GM12878 (cell line): ENCODE results near the gene SRRM2. TPM values are rescaled to one million over a fixed set of nuclear protein-coding genes. Genes with fewer than 3 reads are reported as not detected.

Source experiments
- ATAC-seq: fragments of 200-7000 bp; cut with Tn5 transposase; 3 replicates; pipeline ENCODE4 v1.9.1; 2020; ENCODE audit warnings: mild to moderate bottlenecking, moderate library complexity
- BruUV-seq: library from RNA; stranded (reverse); fragments of 400-500 nt; replicated peaks from 2 replicates; lab custom pipeline; 2021; lab: Mats Ljungman, UMichigan
- CTCF ChIA-PET: fragments of 300-600 bp; sonication (Branson Sonifier 250); formaldehyde crosslinking; extraction: SDS; loops from one replicate; lab custom pipeline; 2021; ENCODE audit warnings: inconsistent platforms; lab: Yijun Ruan, JAX
- POLR2A ChIA-PET: fragments of 350-600 bp; formaldehyde crosslinking; extraction: SDS; loops from one replicate; lab custom pipeline; 2021; ENCODE audit warnings: inconsistent platforms; lab: Charles Lee
- RAD21 ChIA-PET: fragments of 300-600 bp; sonication (Branson Sonifier 250); formaldehyde crosslinking; loops from one replicate; lab custom pipeline; 2023; ENCODE audit warnings: antibody characterized with exemption; ENCODE audit not compliant: unreplicated experiment; lab: Charles Lee
- SMC1A ChIA-PET: fragments of 300-600 bp; sonication (Branson Sonifier 250); formaldehyde crosslinking; loops from one replicate; lab custom pipeline; 2023; ENCODE audit not compliant: unreplicated experiment, uncharacterized antibody; lab: Charles Lee
- DNase-seq: peaks from one replicate; pipeline ENCODE4 v3.0.0-alpha.2; 2011; ENCODE audit warnings: low read depth, low spot score
- FAIRE-seq: peaks from 3 replicates; lab custom pipeline; 2011; peaks lifted over from hg19 to GRCh38; lab: Jason Lieb, UNC
- H2AFZ ChIP-seq: 2 replicates; pipeline ENCODE4 v1.6.0; 2011; ENCODE audit warnings: low read depth, low read length, control low read depth; ENCODE audit not compliant: control insufficient read depth
- H3K27ac ChIP-seq: 2 replicates; pipeline ENCODE4 v1.5.1; 2011; ENCODE audit warnings: control low read depth; ENCODE audit not compliant: control insufficient read depth, insufficient read depth
- H3K27me3 ChIP-seq, 2 experiments: replicated peaks in 1 of 2; 2 replicates each; pipeline versions ENCODE4 v1.6.0 to v1.6.1; 2011; ENCODE audit warnings: low read length in 1 of 2; ENCODE audit not compliant: control insufficient read depth in 2 of 2, insufficient read depth in 2 of 2
- H3K36me3 ChIP-seq, 2 experiments: 2 replicates each; pipeline ENCODE4 v1.5.1; 2011; ENCODE audit warnings: low read length in 1 of 2; ENCODE audit not compliant: control insufficient read depth in 2 of 2, insufficient read depth in 2 of 2
- H3K4me1 ChIP-seq: 2 replicates; pipeline ENCODE4 v1.6.1; 2011; ENCODE audit warnings: mild to moderate bottlenecking, low read length, moderate library complexity, mixed read lengths; ENCODE audit not compliant: control insufficient read depth, insufficient read depth
- H3K4me2 ChIP-seq: 2 replicates; pipeline ENCODE4 v1.6.0; 2011; ENCODE audit warnings: control low read depth; ENCODE audit not compliant: control insufficient read depth, insufficient read depth
- H3K4me3 ChIP-seq: fragments of 200-600 bp; sonication (generic); 2 replicates; pipeline ENCODE4 v1.5.1; 2016
- H3K79me2 ChIP-seq: 2 replicates; pipeline ENCODE4 v1.6.0; 2011; ENCODE audit warnings: low read length; ENCODE audit not compliant: control insufficient read depth, insufficient read depth
- H3K9ac ChIP-seq: 2 replicates; pipeline ENCODE4 v1.8.0; 2011; ENCODE audit warnings: low read length, control low read depth, mixed read lengths; ENCODE audit not compliant: control insufficient read depth, insufficient read depth
- H3K9me3 ChIP-seq: replicated peaks from 3 replicates; pipeline ENCODE4 v1.5.1; 2011; ENCODE audit warnings: mild to moderate bottlenecking, low read length; ENCODE audit not compliant: control insufficient read depth, insufficient read depth
- H4K20me1 ChIP-seq: 2 replicates; pipeline ENCODE4 v1.6.0; 2011; ENCODE audit not compliant: control insufficient read depth, insufficient read depth
- BHLHE40 ChIP-seq, 2 experiments: fragments of 450-650 bp in 1 of 2; IDR thresholded peaks; 2 replicates each; pipeline ENCODE4 v1.6.1; 2011 to 2017; ENCODE audit warnings: low read depth in 2 of 2, borderline replicate concordance in 1 of 2, improper control_type of control experiment in 1 of 2, low read length in 1 of 2, mild to moderate bottlenecking in 1 of 2
- CEBPB ChIP-seq, 2 experiments: fragments of 150-350 bp in 1 of 2; IDR thresholded peaks; 2 replicates each; pipeline ENCODE4 v1.6.1; 2012 to 2014; ENCODE audit warnings: low read depth in 2 of 2, low read length in 2 of 2, borderline replicate concordance in 1 of 2, inconsistent platforms in 1 of 2
- CREB1 ChIP-seq: IDR thresholded peaks from 2 replicates; pipeline ENCODE4 v1.6.1; 2012; ENCODE audit warnings: low read depth, mild to moderate bottlenecking, inconsistent platforms
- EGR1 ChIP-seq, 2 experiments: IDR thresholded peaks; 1 replicate in 1 of 2; 2 replicates in 1 of 2; pipeline ENCODE4 v1.6.1; 2011 to 2012; ENCODE audit warnings: low read depth in 2 of 2, low read length in 2 of 2, borderline replicate concordance in 1 of 2, mild to moderate bottlenecking in 1 of 2, moderate library complexity in 1 of 2
- HDAC6 ChIP-seq: fragments of 200-600 bp; sonication (generic); IDR thresholded peaks from one replicate; pipeline ENCODE4 v1.8.0; 2017; ENCODE audit warnings: antibody characterized with exemption; ENCODE audit not compliant: unreplicated experiment
- JUND ChIP-seq: IDR thresholded peaks from 2 replicates; pipeline ENCODE4 v1.6.1; 2012; ENCODE audit warnings: low read depth, mild to moderate bottlenecking, low read length, improper control_type of control experiment, moderate library complexity
- MEF2B ChIP-seq: fragments of 450-650 bp; IDR thresholded peaks from 2 replicates; pipeline ENCODE4 v1.6.1; 2018; ENCODE audit warnings: mild to moderate bottlenecking, moderate library complexity; ENCODE audit not compliant: partially characterized antibody, poor library complexity, severe bottlenecking
- POLR2A ChIP-seq: IDR thresholded peaks from 2 replicates; pipeline ENCODE4 v1.6.1; 2011; ENCODE audit warnings: low read depth, mild to moderate bottlenecking, low read length
- POLR2AphosphoS2 ChIP-seq: IDR thresholded peaks from 2 replicates; pipeline ENCODE4 v1.6.1; 2011; ENCODE audit warnings: low read depth, mild to moderate bottlenecking, low read length, improper control_type of control experiment, moderate library complexity
- RCOR1 ChIP-seq: conservative IDR thresholded peaks from 2 replicates; pipeline ENCODE4 v1.6.1; 2012; ENCODE audit warnings: low read depth, low read length, improper control_type of control experiment
- SIN3A ChIP-seq: IDR thresholded peaks from 2 replicates; pipeline ENCODE4 v1.6.1; 2012; ENCODE audit warnings: low read depth, low read length, improper control_type of control experiment
- WGBS: methylation state at CpG from one replicate; pipeline ENCODE4 v1.1.6; 2016; ENCODE audit warnings: low lambda C conversion rate; ENCODE audit not compliant: insufficient replicate concordance, insufficient coverage; ENCODE audit errors: missing lambda C conversion rate; 5-methylcytosine and 5-hydroxymethylcytosine counted together
- in situ Hi-C: fragments of 300-500 bp; cut with MboI; formaldehyde crosslinking; loops from 9 replicates; pipeline ENCODE4 v1.14.3; 2018; ENCODE audit warnings: mixed read lengths
- intact Hi-C: fragments of 100-400 bp; cut with micrococcal nuclease; formaldehyde crosslinking; loops from one replicate; pipeline ENCODE4 v1.14.2; 2022; ENCODE audit not compliant: unreplicated experiment
- polyA plus RNA-seq, 11 experiments: library from polyadenylated mRNA; depleted of rRNA in 4 of 11; unstranded in 6 of 11; stranded (reverse) in 5 of 11; fragments of >200 nt; fragmentation: Nextera tagmentation in 4 of 11; fragmentation: Illumina TruSeq in 1 of 11; extraction: Ambion mirVana in 4 of 11; extraction: Trizol in 1 of 11; gene quantifications; 1 replicate in 1 of 11; 2 replicates in 10 of 11; pipeline versions ENCODE4 v1.2.1 to v1.2.3, GENCODE V29; 2011 to 2016; ENCODE audit warnings: inconsistent platforms in 2 of 11, missing spikeins in 2 of 11, low read depth in 1 of 11
- total RNA-seq, 4 experiments: library from RNA; depleted of rRNA in 3 of 4; stranded (reverse); fragments of >200 nt in 3 of 4; fragmentation: Illumina TruSeq in 1 of 4; extraction: Trizol in 1 of 4; gene quantifications; 2 replicates each; pipeline versions ENCODE4 v1.2.1 to v1.2.3, GENCODE V29; 2013 to 2021
- TF ChIP-seq, protein P1 (sequence below): IDR thresholded peaks from 2 replicates; pipeline ENCODE4 v1.6.1; 2012; ENCODE audit warnings: mild to moderate bottlenecking, low read depth, low read length
- TF ChIP-seq, protein P2 (sequence below): IDR thresholded peaks from 2 replicates; pipeline ENCODE4 v1.6.1; 2011; ENCODE audit warnings: low read depth, mild to moderate bottlenecking, low read length, moderate library complexity, borderline replicate concordance; ENCODE audit errors: extremely low read depth

Gene SRRM2
- total and polyA plus RNA-seq, 10 of the 15 experiments (the other 5 are each of a cell fraction or from before 2014, with no cell fraction given) = 30.1 to 502 (median 196) TPM

DNA sequence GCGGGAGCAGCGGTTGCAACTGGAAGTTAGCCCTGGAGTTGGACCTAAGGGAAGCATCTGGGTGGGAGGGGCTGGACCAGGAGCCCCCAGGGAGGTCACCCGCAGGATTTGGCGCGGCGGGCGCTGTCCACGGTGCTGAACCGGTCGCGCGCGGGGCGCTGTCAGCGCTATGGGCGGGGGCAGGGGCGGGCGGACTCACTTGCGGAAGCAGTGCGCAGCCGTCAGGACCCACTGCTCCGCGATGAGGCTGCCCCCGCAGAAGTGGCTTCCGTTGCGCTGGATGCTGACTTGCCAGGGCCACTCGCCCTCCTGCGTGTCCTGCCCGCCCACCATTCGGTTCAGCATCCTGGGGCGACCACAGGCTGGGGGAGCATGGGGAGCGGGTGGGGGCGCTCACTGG, 36.9 kb upstream of the SRRM2 start:
- ChIA-PET SMC1A (no interaction called here), RAD21 (no interaction called here), CTCF (no interaction called here), POLR2A (no interaction called here)
- TF ChIP-seq POLR2AphosphoS2 = no peak
- TF ChIP-seq SIN3A = peak; percentile 57; the same call in 1 of the 2 replicates
- TF ChIP-seq POLR2A = peak; percentile 49; the same call in 1 of the 2 replicates
- peak; percentile 62 for TF ChIP-seq CREB1
- peak; percentile 17 for TF ChIP-seq MEF2B
- TF ChIP-seq RCOR1 = peak; percentile 87; the same call in 1 of the 2 replicates
- TF ChIP-seq CEBPB (IDR thresholded peaks at IDR 0.05; ENCODE audit: borderline replicate concordance in 1 of 2, low read depth in 2 of 2, low read length in 2 of 2) = no peak
- no peak for TF ChIP-seq HDAC6
- TF ChIP-seq, protein P1, sequence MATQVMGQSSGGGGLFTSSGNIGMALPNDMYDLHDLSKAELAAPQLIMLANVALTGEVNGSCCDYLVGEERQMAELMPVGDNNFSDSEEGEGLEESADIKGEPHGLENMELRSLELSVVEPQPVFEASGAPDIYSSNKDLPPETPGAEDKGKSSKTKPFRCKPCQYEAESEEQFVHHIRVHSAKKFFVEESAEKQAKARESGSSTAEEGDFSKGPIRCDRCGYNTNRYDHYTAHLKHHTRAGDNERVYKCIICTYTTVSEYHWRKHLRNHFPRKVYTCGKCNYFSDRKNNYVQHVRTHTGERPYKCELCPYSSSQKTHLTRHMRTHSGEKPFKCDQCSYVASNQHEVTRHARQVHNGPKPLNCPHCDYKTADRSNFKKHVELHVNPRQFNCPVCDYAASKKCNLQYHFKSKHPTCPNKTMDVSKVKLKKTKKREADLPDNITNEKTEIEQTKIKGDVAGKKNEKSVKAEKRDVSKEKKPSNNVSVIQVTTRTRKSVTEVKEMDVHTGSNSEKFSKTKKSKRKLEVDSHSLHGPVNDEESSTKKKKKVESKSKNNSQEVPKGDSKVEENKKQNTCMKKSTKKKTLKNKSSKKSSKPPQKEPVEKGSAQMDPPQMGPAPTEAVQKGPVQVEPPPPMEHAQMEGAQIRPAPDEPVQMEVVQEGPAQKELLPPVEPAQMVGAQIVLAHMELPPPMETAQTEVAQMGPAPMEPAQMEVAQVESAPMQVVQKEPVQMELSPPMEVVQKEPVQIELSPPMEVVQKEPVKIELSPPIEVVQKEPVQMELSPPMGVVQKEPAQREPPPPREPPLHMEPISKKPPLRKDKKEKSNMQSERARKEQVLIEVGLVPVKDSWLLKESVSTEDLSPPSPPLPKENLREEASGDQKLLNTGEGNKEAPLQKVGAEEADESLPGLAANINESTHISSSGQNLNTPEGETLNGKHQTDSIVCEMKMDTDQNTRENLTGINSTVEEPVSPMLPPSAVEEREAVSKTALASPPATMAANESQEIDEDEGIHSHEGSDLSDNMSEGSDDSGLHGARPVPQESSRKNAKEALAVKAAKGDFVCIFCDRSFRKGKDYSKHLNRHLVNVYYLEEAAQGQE = peak; percentile 98
- TF ChIP-seq, protein P2, sequence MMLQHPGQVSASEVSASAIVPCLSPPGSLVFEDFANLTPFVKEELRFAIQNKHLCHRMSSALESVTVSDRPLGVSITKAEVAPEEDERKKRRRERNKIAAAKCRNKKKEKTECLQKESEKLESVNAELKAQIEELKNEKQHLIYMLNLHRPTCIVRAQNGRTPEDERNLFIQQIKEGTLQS = no peak
- peak in 1 of 2 experiments; percentile 45; a peak in 1 of 3 replicates for TF ChIP-seq EGR1 (IDR thresholded peaks at IDR 0.05; ENCODE audit: borderline replicate concordance in 1 of 2, low read depth in 2 of 2, low read length in 2 of 2)
- peak in 1 of 2 experiments; percentile 17; a peak in 1 of 4 replicates for TF ChIP-seq BHLHE40 (IDR thresholded peaks at IDR 0.05; ENCODE audit: borderline replicate concordance in 1 of 2, low read depth in 2 of 2, low read length in 1 of 2)
- TF ChIP-seq JUND = no peak
- H3K27me3 ChIP-seq = no peaks in the 10 kb centered on the region
- H3K9ac ChIP-seq = no peak overlapping the region
- 13% methylated on average over 5 of the region's 33 CpGs for WGBS
- no peaks in the 10 kb centered on the region for H3K79me2 ChIP-seq
- H4K20me1 ChIP-seq = no peaks in the 10 kb centered on the region
- ATAC-seq = peak; percentile 83
- no peak overlapping the region for H3K27ac ChIP-seq
- H2AFZ ChIP-seq = no peak overlapping the region
- intact Hi-C loops (no loop called here), in situ Hi-C loops (no loop called here)
- FAIRE-seq = no peak
- no peaks in the 10 kb centered on the region for H3K9me3 ChIP-seq
- no peaks in the 10 kb centered on the region for H3K36me3 ChIP-seq
- no TSS peak for BruUV-seq
- no peaks in the 10 kb centered on the region for H3K4me1 ChIP-seq
- no peak for DNase-seq
- no peak overlapping the region for H3K4me3 ChIP-seq
- no peak overlapping the region; the same call in 1 of the 2 replicates for H3K4me2 ChIP-seq
